PC-3 (cell line): Measurements from ENCODE around the gene AP4S1.
"Not testable (repeated sequence)": the region's sequence is repeated elsewhere in the genome, so short reads cannot be mapped to it uniquely, and the experiment has no call there.

ENCODE experiments used
- CTCF ChIP-seq: fragments of 300-600 bp; sonication (generic); conservative IDR thresholded peaks from 2 replicates; pipeline ENCODE4 v1.5.1; 2017; ENCODE audit warnings: antibody characterized with exemption, low read depth, mild to moderate bottlenecking, low read length
- EZH2phosphoT487 ChIP-seq: fragments of 300-600 bp; sonication (generic); IDR thresholded peaks from 2 replicates; pipeline ENCODE4 v1.6.1; 2018; ENCODE audit warnings: mild to moderate bottlenecking, antibody characterized with exemption, low read length, borderline replicate concordance

- TF ChIP-seq CTCF, EZH2phosphoT487: not testable (repeated sequence)
These were observed 70.4 kb downstream of the AP4S1 start for GRCh38 chr14:31095817-31096216.
